ENCODE data around the gene ARID3C.

DNA sequence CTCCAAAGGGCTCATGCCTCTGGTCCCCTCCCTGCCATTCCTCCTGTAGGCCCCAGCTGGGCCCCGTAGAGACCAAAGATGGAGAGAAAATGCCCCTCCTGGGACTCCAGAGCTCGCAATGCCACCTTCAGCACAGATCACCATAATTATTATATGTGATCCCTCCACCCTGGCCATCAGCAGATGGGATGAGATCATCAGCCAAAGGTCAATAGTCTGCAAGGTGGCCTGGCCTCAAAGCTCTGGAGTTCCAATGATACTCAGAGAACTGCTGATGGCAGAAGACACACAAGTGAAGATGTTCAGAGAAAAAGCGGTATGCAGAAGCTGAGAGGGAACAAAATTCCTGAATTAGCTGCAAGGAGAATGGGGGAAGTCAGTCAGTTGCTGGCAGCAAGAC, 22.0 kb downstream of the ARID3C start:
- TF ChIP-seq, protein P1, sequence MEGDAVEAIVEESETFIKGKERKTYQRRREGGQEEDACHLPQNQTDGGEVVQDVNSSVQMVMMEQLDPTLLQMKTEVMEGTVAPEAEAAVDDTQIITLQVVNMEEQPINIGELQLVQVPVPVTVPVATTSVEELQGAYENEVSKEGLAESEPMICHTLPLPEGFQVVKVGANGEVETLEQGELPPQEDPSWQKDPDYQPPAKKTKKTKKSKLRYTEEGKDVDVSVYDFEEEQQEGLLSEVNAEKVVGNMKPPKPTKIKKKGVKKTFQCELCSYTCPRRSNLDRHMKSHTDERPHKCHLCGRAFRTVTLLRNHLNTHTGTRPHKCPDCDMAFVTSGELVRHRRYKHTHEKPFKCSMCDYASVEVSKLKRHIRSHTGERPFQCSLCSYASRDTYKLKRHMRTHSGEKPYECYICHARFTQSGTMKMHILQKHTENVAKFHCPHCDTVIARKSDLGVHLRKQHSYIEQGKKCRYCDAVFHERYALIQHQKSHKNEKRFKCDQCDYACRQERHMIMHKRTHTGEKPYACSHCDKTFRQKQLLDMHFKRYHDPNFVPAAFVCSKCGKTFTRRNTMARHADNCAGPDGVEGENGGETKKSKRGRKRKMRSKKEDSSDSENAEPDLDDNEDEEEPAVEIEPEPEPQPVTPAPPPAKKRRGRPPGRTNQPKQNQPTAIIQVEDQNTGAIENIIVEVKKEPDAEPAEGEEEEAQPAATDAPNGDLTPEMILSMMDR (IDR thresholded peaks at IDR 0.05), result no peak
- TF ChIP-seq POLR2AphosphoS5 (IDR thresholded peaks at IDR 0.05) (no peak), EP300 (IDR thresholded peaks at IDR 0.05) (no peak)

All from gastroesophageal sphincter (tissue), 3 donors.